Measurements from ENCODE around the gene FBXO33. TPM values are rescaled to one million over a fixed set of nuclear protein-coding genes. Genes with fewer than 3 reads are reported as not detected.

The FBXO33 gene
- total RNA-seq, 6 experiments from 2014 or later, result 15.3 to 18.1 (median 17.2) TPM

DNA sequence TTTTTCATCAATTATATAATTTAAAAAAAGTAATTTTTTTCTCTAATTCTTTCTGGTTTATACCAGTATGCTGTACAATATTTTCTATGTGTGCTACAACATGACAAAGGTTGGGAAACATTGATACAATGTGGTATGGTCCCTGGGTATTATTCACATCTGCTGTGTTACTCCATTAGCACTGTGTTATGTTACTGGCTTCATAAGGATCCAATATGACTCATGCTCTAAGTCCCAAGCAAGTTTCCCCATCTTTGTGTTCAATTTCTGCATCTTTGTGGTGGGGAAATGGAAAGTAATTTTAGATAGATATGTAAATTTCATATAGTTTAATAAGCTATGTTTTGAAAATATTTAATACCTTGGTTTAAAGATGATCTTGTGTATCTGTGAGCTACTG lies 35.8 kb downstream of the FBXO33 start:
- H3K36me3 Mint-ChIP-seq (ENCODE audit: low read depth), result peaks cover 12% of the 10 kb centered on the region
- no peak overlapping the region for H3K27ac Mint-ChIP-seq
- no peak for DNase-seq
- H3K27me3 Mint-ChIP-seq (ENCODE audit: insufficient read depth), result no peaks in the 10 kb centered on the region
- no peak overlapping the region for H3K4me3 Mint-ChIP-seq
- TF ChIP-seq, protein P1, sequence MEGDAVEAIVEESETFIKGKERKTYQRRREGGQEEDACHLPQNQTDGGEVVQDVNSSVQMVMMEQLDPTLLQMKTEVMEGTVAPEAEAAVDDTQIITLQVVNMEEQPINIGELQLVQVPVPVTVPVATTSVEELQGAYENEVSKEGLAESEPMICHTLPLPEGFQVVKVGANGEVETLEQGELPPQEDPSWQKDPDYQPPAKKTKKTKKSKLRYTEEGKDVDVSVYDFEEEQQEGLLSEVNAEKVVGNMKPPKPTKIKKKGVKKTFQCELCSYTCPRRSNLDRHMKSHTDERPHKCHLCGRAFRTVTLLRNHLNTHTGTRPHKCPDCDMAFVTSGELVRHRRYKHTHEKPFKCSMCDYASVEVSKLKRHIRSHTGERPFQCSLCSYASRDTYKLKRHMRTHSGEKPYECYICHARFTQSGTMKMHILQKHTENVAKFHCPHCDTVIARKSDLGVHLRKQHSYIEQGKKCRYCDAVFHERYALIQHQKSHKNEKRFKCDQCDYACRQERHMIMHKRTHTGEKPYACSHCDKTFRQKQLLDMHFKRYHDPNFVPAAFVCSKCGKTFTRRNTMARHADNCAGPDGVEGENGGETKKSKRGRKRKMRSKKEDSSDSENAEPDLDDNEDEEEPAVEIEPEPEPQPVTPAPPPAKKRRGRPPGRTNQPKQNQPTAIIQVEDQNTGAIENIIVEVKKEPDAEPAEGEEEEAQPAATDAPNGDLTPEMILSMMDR (IDR thresholded peaks at IDR 0.05), result no peak
- H3K9me3 Mint-ChIP-seq, result no peaks in the 10 kb centered on the region
- H3K4me1 Mint-ChIP-seq (ENCODE audit: low read depth), result peaks cover 23% of the 10 kb centered on the region

- peaks cover 10% of the 10 kb centered on the region for H3K36me3 Mint-ChIP-seq (ENCODE audit: low read depth)
- no peak overlapping the region for H3K4me3 Mint-ChIP-seq
- H3K27ac Mint-ChIP-seq, result peak overlapping the region; percentile 81
- no peaks in the 10 kb centered on the region for H3K9me3 Mint-ChIP-seq
- H3K4me1 Mint-ChIP-seq (ENCODE audit: low read depth), result peaks cover 23% of the 10 kb centered on the region
- TF ChIP-seq, protein P1 (IDR thresholded peaks at IDR 0.05), result no peak
- DNase-seq, result no peak
- H3K27me3 Mint-ChIP-seq (ENCODE audit: insufficient read depth), result no peaks in the 10 kb centered on the region
These were observed 36.5 kb downstream of the FBXO33 start for GRCh38 chr14:39395555-39396254.

DNA sequence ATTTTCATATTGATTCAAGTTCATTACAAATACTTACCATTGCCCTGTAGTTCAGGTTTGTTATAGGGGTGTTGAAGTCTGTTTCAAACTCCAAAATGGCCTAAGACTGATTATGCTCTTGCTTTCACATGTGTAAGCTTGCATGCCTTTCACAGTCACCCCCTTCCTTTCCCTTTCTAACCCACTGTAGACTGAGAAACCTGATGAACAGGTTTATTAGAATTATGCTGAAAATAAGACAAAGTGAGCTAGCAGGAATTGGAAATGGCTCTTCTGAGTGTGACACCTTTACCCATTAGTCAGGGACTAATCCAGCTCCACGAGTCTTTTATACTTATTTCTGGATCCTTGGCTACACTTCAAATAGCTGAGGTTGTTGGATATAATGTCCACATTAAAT lies 38.9 kb downstream of the FBXO33 start:
- peaks cover 31% of the 10 kb centered on the region for H3K4me1 Mint-ChIP-seq (ENCODE audit: low read depth)
- no peak overlapping the region for H3K4me3 Mint-ChIP-seq
- H3K27me3 Mint-ChIP-seq (ENCODE audit: insufficient read depth), result no peaks in the 10 kb centered on the region
- H3K9me3 Mint-ChIP-seq, result no peaks in the 10 kb centered on the region
- no peak for DNase-seq
- H3K36me3 Mint-ChIP-seq (ENCODE audit: low read depth), result peaks cover 4% of the 10 kb centered on the region; the same call in 1 of the 2 replicates
- TF ChIP-seq, protein P1 (IDR thresholded peaks at IDR 0.05), result no peak
- H3K27ac Mint-ChIP-seq, result no peak overlapping the region

GRCh38 chr14:39384177-39384576 lies 48.1 kb downstream of the FBXO33 start:
- no peaks in the 10 kb centered on the region for H3K36me3 Mint-ChIP-seq (ENCODE audit: low read depth)
- H3K4me3 Mint-ChIP-seq, result no peak overlapping the region
- H3K27ac Mint-ChIP-seq, result no peak overlapping the region
- TF ChIP-seq, protein P1 (IDR thresholded peaks at IDR 0.05), result no peak
- H3K27me3 Mint-ChIP-seq (ENCODE audit: insufficient read depth), result no peaks in the 10 kb centered on the region
- DNase-seq, result no peak
- no peaks in the 10 kb centered on the region for H3K9me3 Mint-ChIP-seq
- peaks cover 9% of the 10 kb centered on the region for H3K4me1 Mint-ChIP-seq (ENCODE audit: low read depth)

GRCh38 chr14:39383741-39384140 lies 48.5 kb downstream of the FBXO33 start:
- Mint-ChIP-seq H3K9me3 (no peaks in the 10 kb centered on the region), H3K4me3 (no peak overlapping the region), H3K36me3 (ENCODE audit: low read depth) (no peaks in the 10 kb centered on the region), H3K27me3 (ENCODE audit: insufficient read depth) (no peaks in the 10 kb centered on the region), H3K27ac (no peak overlapping the region), H3K4me1 (ENCODE audit: low read depth) (peaks cover 5% of the 10 kb centered on the region; the same call in 1 of the 2 replicates)
- TF ChIP-seq, protein P1 (IDR thresholded peaks at IDR 0.05), result no peak
- no peak for DNase-seq

All from HFFc6 (cell line).